ENCODE measurements around the gene MXI1. TPM values are rescaled to one million over a fixed set of nuclear protein-coding genes. Genes with fewer than 3 reads are reported as not detected.

Gene MXI1
- total RNA-seq, 1 experiment from 2014 or later: 17.3 TPM

GRCh38 chr10:110307805-110308204 is 100.4 kb downstream of the MXI1 start:
- no peaks in the 10 kb centered on the region for H3K9me3 ChIP-seq (ENCODE audit: low read depth, low read length, poor library complexity, severe bottlenecking)
- peaks cover 76% of the 10 kb centered on the region for H3K4me1 ChIP-seq (ENCODE audit: insufficient read depth, low read length, poor library complexity, severe bottlenecking)
- no peak for TF ChIP-seq EZH2 (IDR thresholded peaks at IDR 0.05; ENCODE audit: borderline replicate concordance, low read depth, low read length, poor library complexity, severe bottlenecking)
- TF ChIP-seq CTCF (conservative IDR thresholded peaks at IDR 0.05; ENCODE audit: low read depth, low read length): no peak
- DNase-seq (ENCODE audit: low spot score): no peak
- ChIA-PET POLR2A (ENCODE audit: low non-redundant PET) (no interaction called here), CTCF (interaction anchor here (0.6 to 0.7 kb wide), 3 partner anchors 11 to 1853 kb away, joined by 3 read pairs; no protein-coding TSS in a partner anchor)
- BruUV-seq (replicated peaks): no TSS peak
- H3K36me3 ChIP-seq (ENCODE audit: insufficient read depth, low read length, poor library complexity, severe bottlenecking): peaks cover 6% of the 10 kb centered on the region
- H3K27ac ChIP-seq (ENCODE audit: low read depth, low read length, poor library complexity, severe bottlenecking): no peak overlapping the region
- no peaks in the 10 kb centered on the region for H3K27me3 ChIP-seq (replicated peaks; ENCODE audit: insufficient read depth, low read depth, low read length, poor library complexity)
- no peak overlapping the region for H3K4me3 ChIP-seq (ENCODE audit: low read depth, low read length, poor library complexity, severe bottlenecking)
- intact Hi-C loops (cut with micrococcal nuclease; ENCODE audit: unreplicated experiment): loop anchor here (5.0 to 10.0 kb wide), 4 partner anchors 189 to 607 kb away; partner anchors contain the start of genes BBIP1, DUSP5, PDCD4 and SHOC2

- H3K4me1 ChIP-seq (ENCODE audit: insufficient read depth, low read length, poor library complexity, severe bottlenecking): peaks cover 62% of the 10 kb centered on the region
- H3K36me3 ChIP-seq (ENCODE audit: insufficient read depth, low read length, poor library complexity, severe bottlenecking): no peaks in the 10 kb centered on the region
- intact Hi-C loops (cut with micrococcal nuclease; ENCODE audit: unreplicated experiment): loop anchor here (1.0 to 2.0 kb wide), 5 partner anchors 236 to 1826 kb away; no protein-coding TSS in a partner anchor
- POLR2A ChIA-PET (ENCODE audit: low non-redundant PET): no interaction called here
- no peaks in the 10 kb centered on the region for H3K27me3 ChIP-seq (replicated peaks; ENCODE audit: insufficient read depth, low read depth, low read length, poor library complexity)
- peak overlapping the region; percentile 25 for H3K27ac ChIP-seq (ENCODE audit: low read depth, low read length, poor library complexity, severe bottlenecking)
- no peak overlapping the region for H3K4me3 ChIP-seq (ENCODE audit: low read depth, low read length, poor library complexity, severe bottlenecking)
- CTCF ChIA-PET: interaction anchor here (0.6 to 1.2 kb wide), 3 partner anchors 236 to 1703 kb away, joined by 3 to 4 read pairs (median 4); no protein-coding TSS in a partner anchor
- DNase-seq (ENCODE audit: low spot score): peak; percentile 74
- TF ChIP-seq EZH2 (IDR thresholded peaks at IDR 0.05; ENCODE audit: borderline replicate concordance, low read depth, low read length, poor library complexity, severe bottlenecking) (no peak), CTCF (conservative IDR thresholded peaks at IDR 0.05; ENCODE audit: low read depth, low read length) (no peak)
- BruUV-seq (replicated peaks): no TSS peak
- H3K9me3 ChIP-seq (ENCODE audit: low read depth, low read length, poor library complexity, severe bottlenecking): no peaks in the 10 kb centered on the region
Observed at GRCh38 chr10:110310741-110311140, 103.3 kb downstream of the MXI1 start.

- H3K4me1 ChIP-seq (ENCODE audit: insufficient read depth, low read length, poor library complexity, severe bottlenecking): peaks cover 56% of the 10 kb centered on the region
- H3K4me3 ChIP-seq (ENCODE audit: low read depth, low read length, poor library complexity, severe bottlenecking): no peak overlapping the region
- peak overlapping the region; percentile 25 for H3K27ac ChIP-seq (ENCODE audit: low read depth, low read length, poor library complexity, severe bottlenecking)
- H3K27me3 ChIP-seq (replicated peaks; ENCODE audit: insufficient read depth, low read depth, low read length, poor library complexity): no peaks in the 10 kb centered on the region
- H3K9me3 ChIP-seq (ENCODE audit: low read depth, low read length, poor library complexity, severe bottlenecking): no peaks in the 10 kb centered on the region
- CTCF ChIA-PET: interaction anchor here (1.0 kb wide), 1 partner anchor 235 kb away, joined by 4 read pairs; no protein-coding TSS in a partner anchor
- POLR2A ChIA-PET (ENCODE audit: low non-redundant PET): no interaction called here
- TF ChIP-seq EZH2 (IDR thresholded peaks at IDR 0.05; ENCODE audit: borderline replicate concordance, low read depth, low read length, poor library complexity, severe bottlenecking) (no peak), CTCF (conservative IDR thresholded peaks at IDR 0.05; ENCODE audit: low read depth, low read length) (peak; percentile 75)
- intact Hi-C loops (cut with micrococcal nuclease; ENCODE audit: unreplicated experiment): loop anchor here (1.0 to 2.0 kb wide), 5 partner anchors 235 to 1825 kb away; no protein-coding TSS in a partner anchor
- no TSS peak for BruUV-seq (replicated peaks)
- no peaks in the 10 kb centered on the region for H3K36me3 ChIP-seq (ENCODE audit: insufficient read depth, low read length, poor library complexity, severe bottlenecking)
- DNase-seq (ENCODE audit: low spot score): peak; percentile 86
Observed at GRCh38 chr10:110311357-110311949, 104.0 kb downstream of the MXI1 start.
